ENCODE data around the gene POLD3. TPM values are rescaled to one million over a fixed set of nuclear protein-coding genes. Genes with fewer than 3 reads are reported as not detected.
A peak's percentile ranks its signal among the peaks of the same experiment; 100 is the strongest.
"Not testable (repeated sequence)": the region's sequence is repeated elsewhere in the genome, so short reads cannot be mapped to it uniquely, and the experiment has no call there.

POLD3 gene
- total and polyA plus RNA-seq, 8 donors: 4.7 to 85.7 (median 15.4) TPM

GRCh38 chr11:74583024-74583624 is 9.3 kb upstream of the POLD3 start:
- intact Hi-C loops (cut with DNase I; ENCODE audit: low total_unique reads): no loop called here
- 61 to 79% (median 74%) methylated on average over 3 of the region's 3 CpGs for WGBS, 5 donors
- TF ChIP-seq CTCF (IDR thresholded peaks at IDR 0.05) (no peak), POLR2AphosphoS5 (IDR thresholded peaks at IDR 0.05) (no peak), POLR2A (IDR thresholded peaks at IDR 0.05) (no peak), EP300 (IDR thresholded peaks at IDR 0.05) (no peak)
- H3K9me3 ChIP-seq: no peaks in the 10 kb centered on the region
- no peaks in the 10 kb centered on the region for H3K27me3 ChIP-seq
- no peak for DNase-seq
- H3K4me1 ChIP-seq: peaks cover 0 to 34% (median 16%) of the 10 kb centered on the region in 4 donors
- no peak overlapping the region for H3K27ac ChIP-seq
- H3K4me3 ChIP-seq: no peak overlapping the region
- no peaks in the 10 kb centered on the region for H3K36me3 ChIP-seq

GRCh38 chr11:74590492-74590891 is 1.9 kb upstream of the POLD3 start:
- H3K27ac ChIP-seq; DNase-seq; H3K27me3 ChIP-seq; H3K9me3 ChIP-seq; H3K4me3 ChIP-seq; intact Hi-C loops (cut with DNase I; ENCODE audit: low total_unique reads): not testable (repeated sequence)
- Histone ChIP-seq H3K4me1 (peaks cover 11 to 31% (median 18%) of the 10 kb centered on the region in 4 donors), H3K36me3 (peaks cover 0 to 11% (median 9%) of the 10 kb centered on the region in 4 donors)
- 84 to 95% (median 89%) methylated on average over 7 of the region's 7 CpGs for WGBS, 5 donors

- peak overlapping the region; percentile 31 to 93 (median 89) for H3K27ac ChIP-seq
- WGBS, 5 donors: 8 to 12% (median 10%) methylated on average over 7 of the region's 7 CpGs
- intact Hi-C loops (cut with DNase I; ENCODE audit: low total_unique reads): no loop called here
Measured at GRCh38 chr11:74592063-74592440, 330 bp upstream of the POLD3 start.

GRCh38 chr11:74593463-74593862 is 1.1 kb downstream of the POLD3 start:
- 0 to 3% (median 2%) methylated on average over 1 of the region's 1 CpG for WGBS, 5 donors
- no peak for TF ChIP-seq POLR2AphosphoS5 (IDR thresholded peaks at IDR 0.05)
- TF ChIP-seq POLR2A (IDR thresholded peaks at IDR 0.05): no peak
- no peak for TF ChIP-seq CTCF (IDR thresholded peaks at IDR 0.05)
- TF ChIP-seq EP300 (IDR thresholded peaks at IDR 0.05): no peak
- intact Hi-C loops (cut with DNase I; ENCODE audit: low total_unique reads): no loop called here
- Histone ChIP-seq H3K4me3 (peak overlapping the region; percentile 87 to 99 (median 98)), H3K9me3 (no peaks in the 10 kb centered on the region), H3K4me1 (peaks cover 11 to 31% (median 18%) of the 10 kb centered on the region in 4 donors), H3K27me3 (no peaks in the 10 kb centered on the region), H3K36me3 (peaks cover 0 to 31% (median 28%) of the 10 kb centered on the region in 4 donors), H3K27ac (peak overlapping the region in 2 of 5 donors; percentile 89 to 93)
- no peak for DNase-seq

More at GRCh38 chr11:74592063-74592440, 330 bp upstream of the POLD3 start:
- Histone ChIP-seq H3K4me3 (peak overlapping the region; percentile 87 to 99 (median 98)), H3K27me3 (no peaks in the 10 kb centered on the region), H3K36me3 (peaks cover 0 to 22% (median 19%) of the 10 kb centered on the region in 4 donors), H3K4me1 (peaks cover 11 to 31% (median 18%) of the 10 kb centered on the region in 4 donors), H3K9me3 (no peaks in the 10 kb centered on the region)
- no peak for DNase-seq
- TF ChIP-seq POLR2AphosphoS5 (IDR thresholded peaks at IDR 0.05) (no peak), EP300 (IDR thresholded peaks at IDR 0.05) (no peak), POLR2A (IDR thresholded peaks at IDR 0.05) (no peak), CTCF (IDR thresholded peaks at IDR 0.05) (no peak)

Measured in stomach (tissue), 9 donors.